PC-3 (cell line): ENCODE results near the gene OSMR.

ENCODE experiments used
- CTCF ChIP-seq: fragments of 300-600 bp; sonication (generic); conservative IDR thresholded peaks from 2 replicates; pipeline ENCODE4 v1.5.1; 2017; ENCODE audit warnings: antibody characterized with exemption, low read depth, mild to moderate bottlenecking, low read length
- EZH2 ChIP-seq: fragments of 300-600 bp; sonication (generic); IDR thresholded peaks from one replicate; pipeline ENCODE4 v1.6.1; 2017; ENCODE audit warnings: antibody characterized with exemption, mild to moderate bottlenecking, low read length; ENCODE audit not compliant: unreplicated experiment

DNA sequence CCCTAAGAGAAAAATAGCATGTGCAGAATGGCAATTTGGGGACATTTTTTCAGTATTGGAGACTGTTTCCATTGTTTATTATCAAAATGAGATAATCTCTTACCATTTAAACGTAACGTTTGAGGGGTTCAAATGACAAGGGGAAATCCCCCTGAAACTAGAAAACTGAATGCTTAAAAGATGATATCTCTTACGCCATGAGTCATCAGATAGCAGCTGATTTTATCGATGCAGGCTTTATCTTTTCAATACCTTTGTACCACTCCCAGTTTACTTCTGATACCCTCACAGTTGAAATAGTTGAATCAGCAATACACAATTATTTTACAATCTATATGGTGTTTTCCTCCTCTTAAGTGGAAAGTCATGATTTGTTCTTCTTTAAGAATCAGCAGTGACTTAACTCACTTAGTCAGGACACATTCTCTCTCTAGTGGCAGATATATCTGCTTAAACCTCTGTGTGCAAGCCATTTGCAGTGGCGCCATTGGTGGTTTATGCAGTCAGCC lies 29.2 kb downstream of the OSMR start:
- no peak for TF ChIP-seq CTCF
- TF ChIP-seq EZH2: no peak
